ENCODE measurements around the gene HERC6. TPM values are rescaled to one million over a fixed set of nuclear protein-coding genes. Genes with fewer than 3 reads are reported as not detected.
A peak's percentile ranks its signal among the peaks of the same experiment; 100 is the strongest.
"Not testable (repeated sequence)": the region's sequence is repeated elsewhere in the genome, so short reads cannot be mapped to it uniquely, and the experiment has no call there.

Gene HERC6
- total and polyA plus RNA-seq, 3 donors from 2014 or later: 8.8 to 18.8 (median 16.6) TPM

- Histone ChIP-seq H3K4me3 (no peak overlapping the region), H3K9me3 (no peaks in the 10 kb centered on the region), H3K4me1 (no peaks in the 10 kb centered on the region), H3K27me3 (no peaks in the 10 kb centered on the region), H3K36me3 (ENCODE audit: low read depth, missing control alignments) (no peaks in the 10 kb centered on the region), H3K27ac (no peak overlapping the region)
- DNase-seq: no peak
- 94% methylated on average over 5 of the region's 5 CpGs for WGBS, 2 donors
- TF ChIP-seq, protein P1, sequence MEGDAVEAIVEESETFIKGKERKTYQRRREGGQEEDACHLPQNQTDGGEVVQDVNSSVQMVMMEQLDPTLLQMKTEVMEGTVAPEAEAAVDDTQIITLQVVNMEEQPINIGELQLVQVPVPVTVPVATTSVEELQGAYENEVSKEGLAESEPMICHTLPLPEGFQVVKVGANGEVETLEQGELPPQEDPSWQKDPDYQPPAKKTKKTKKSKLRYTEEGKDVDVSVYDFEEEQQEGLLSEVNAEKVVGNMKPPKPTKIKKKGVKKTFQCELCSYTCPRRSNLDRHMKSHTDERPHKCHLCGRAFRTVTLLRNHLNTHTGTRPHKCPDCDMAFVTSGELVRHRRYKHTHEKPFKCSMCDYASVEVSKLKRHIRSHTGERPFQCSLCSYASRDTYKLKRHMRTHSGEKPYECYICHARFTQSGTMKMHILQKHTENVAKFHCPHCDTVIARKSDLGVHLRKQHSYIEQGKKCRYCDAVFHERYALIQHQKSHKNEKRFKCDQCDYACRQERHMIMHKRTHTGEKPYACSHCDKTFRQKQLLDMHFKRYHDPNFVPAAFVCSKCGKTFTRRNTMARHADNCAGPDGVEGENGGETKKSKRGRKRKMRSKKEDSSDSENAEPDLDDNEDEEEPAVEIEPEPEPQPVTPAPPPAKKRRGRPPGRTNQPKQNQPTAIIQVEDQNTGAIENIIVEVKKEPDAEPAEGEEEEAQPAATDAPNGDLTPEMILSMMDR (IDR thresholded peaks at IDR 0.05): no peak
- no peak for TF ChIP-seq POLR2A (IDR thresholded peaks at IDR 0.05)
- intact Hi-C loops (cut with DNase I; ENCODE audit: low total_unique reads): loop anchor here (10.0 kb wide), 1 partner anchor 147 kb away; no protein-coding TSS in a partner anchor
Measured at GRCh38 chr4:88367826-88368225, 10.8 kb upstream of the HERC6 start.

DNA sequence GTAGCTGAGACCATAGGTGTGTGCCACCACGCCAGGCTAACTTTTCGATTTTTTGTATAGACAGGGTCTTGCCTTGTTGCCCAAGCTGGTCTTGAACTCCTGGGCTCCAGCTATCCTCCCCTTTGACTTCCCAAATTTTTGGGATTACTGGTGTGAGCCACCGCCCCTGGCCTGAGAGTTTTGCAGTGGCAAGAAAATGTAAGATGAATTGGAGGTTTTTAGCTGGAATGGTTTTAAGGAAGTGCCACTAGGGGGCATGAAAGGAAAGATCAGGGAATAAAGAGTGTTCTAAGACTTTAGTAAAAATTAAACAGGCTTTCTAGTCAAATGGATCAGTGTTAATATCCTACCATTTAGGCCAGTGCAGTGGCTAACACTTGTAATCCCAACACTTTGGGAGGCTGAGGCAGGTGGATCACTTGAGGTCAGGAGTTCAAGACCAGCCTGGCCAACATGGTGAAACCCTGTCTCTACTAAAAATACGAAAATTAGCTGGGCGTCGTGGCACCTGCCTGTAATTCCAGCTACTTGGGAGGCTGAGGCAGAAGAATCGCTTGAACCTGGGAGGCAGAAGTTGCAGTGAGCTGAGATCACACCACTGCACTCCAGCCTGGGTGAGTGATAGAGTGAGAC, 9.4 kb upstream of the HERC6 start:
- WGBS, 2 donors: 87 to 89% methylated on average over 7 of the region's 7 CpGs
- not testable (repeated sequence) for DNase-seq

GRCh38 chr4:88381123-88381522, 2.5 kb downstream of the HERC6 start:
- H3K27ac ChIP-seq: no peak overlapping the region
- DNase-seq: no peak
- WGBS, 2 donors: 86 to 88% methylated on average over 4 of the region's 4 CpGs
- TF ChIP-seq, protein P1 (IDR thresholded peaks at IDR 0.05): no peak
- no peak for TF ChIP-seq POLR2A (IDR thresholded peaks at IDR 0.05)
- intact Hi-C loops (cut with DNase I; ENCODE audit: low total_unique reads): no loop called here
- H3K27me3 ChIP-seq: no peaks in the 10 kb centered on the region
- H3K4me3 ChIP-seq: no peak overlapping the region
- no peaks in the 10 kb centered on the region for H3K36me3 ChIP-seq (ENCODE audit: low read depth, missing control alignments)
- no peaks in the 10 kb centered on the region for H3K9me3 ChIP-seq
- no peaks in the 10 kb centered on the region for H3K4me1 ChIP-seq

More for the DNA sequence above, 9.4 kb upstream of the HERC6 start:
- H3K4me3 ChIP-seq; H3K27me3 ChIP-seq; H3K9me3 ChIP-seq; H3K4me1 ChIP-seq; H3K36me3 ChIP-seq (ENCODE audit: low read depth, missing control alignments); H3K27ac ChIP-seq: not testable (repeated sequence)
- TF ChIP-seq, protein P1 (IDR thresholded peaks at IDR 0.05): peak; percentile 25 to 50 (median 42)
- intact Hi-C loops (cut with DNase I; ENCODE audit: low total_unique reads): loop anchor here (10.0 kb wide), 1 partner anchor 146 kb away; no protein-coding TSS in a partner anchor

DNA sequence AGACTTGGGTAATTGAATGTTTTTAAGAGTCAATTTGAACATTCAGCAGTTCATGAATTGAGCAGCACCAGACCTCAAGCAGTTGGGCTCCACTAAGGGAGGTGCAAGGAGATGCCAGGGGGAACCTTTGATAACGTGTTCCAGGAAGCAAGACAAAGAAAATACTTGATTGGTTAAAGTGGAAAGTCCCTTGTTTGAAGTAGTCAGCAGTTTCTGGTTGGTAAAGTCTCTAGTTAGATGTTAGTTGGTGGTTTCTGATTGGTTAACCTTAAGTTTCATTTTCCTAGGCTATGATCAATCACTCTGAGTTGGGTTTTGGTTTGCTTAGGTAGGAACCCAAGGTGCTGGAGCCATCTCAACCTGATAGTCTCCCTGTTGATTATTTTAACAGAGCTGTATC, 4.0 kb downstream of the HERC6 start:
- 20 to 35% methylated on average over 1 of the region's 1 CpG for WGBS, 2 donors
- intact Hi-C loops (cut with DNase I; ENCODE audit: low total_unique reads): no loop called here
- no peaks in the 10 kb centered on the region for H3K4me1 ChIP-seq
- TF ChIP-seq, protein P1 (IDR thresholded peaks at IDR 0.05): no peak
- no peak for TF ChIP-seq POLR2A (IDR thresholded peaks at IDR 0.05)
- peak overlapping the region in 1 of 2 donors; percentile 33 for H3K27ac ChIP-seq
- no peak for DNase-seq
- H3K27me3 ChIP-seq: no peaks in the 10 kb centered on the region
- H3K36me3 ChIP-seq (ENCODE audit: low read depth, missing control alignments): no peaks in the 10 kb centered on the region
- H3K4me3 ChIP-seq: no peak overlapping the region
- H3K9me3 ChIP-seq: no peaks in the 10 kb centered on the region

DNA sequence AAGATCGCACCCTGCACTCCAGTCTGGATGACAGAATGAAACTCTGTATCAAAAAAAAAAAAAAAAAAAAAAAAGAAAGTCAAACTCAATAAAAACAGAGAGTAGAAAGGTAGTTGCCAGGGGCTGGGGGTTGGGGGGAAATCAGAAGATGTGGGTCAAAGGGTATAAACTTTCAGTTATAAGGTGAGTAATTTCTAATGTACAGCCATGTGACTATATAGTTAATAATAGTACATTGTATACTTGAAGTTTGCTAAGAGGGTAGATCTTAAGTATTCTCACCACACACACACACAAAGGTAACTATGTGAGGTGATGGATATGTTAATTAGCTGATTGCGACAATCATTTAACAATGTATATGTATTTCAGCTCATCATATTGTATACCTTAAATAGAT, 11.5 kb downstream of the HERC6 start:
- Histone ChIP-seq H3K9me3 (no peaks in the 10 kb centered on the region), H3K4me1 (no peaks in the 10 kb centered on the region), H3K27ac (no peak overlapping the region), H3K27me3 (no peaks in the 10 kb centered on the region), H3K4me3 (no peak overlapping the region), H3K36me3 (ENCODE audit: low read depth, missing control alignments) (no peaks in the 10 kb centered on the region)
- intact Hi-C loops (cut with DNase I; ENCODE audit: low total_unique reads): no loop called here
- DNase-seq: no peak
- 85 to 98% methylated on average over 2 of the region's 2 CpGs for WGBS, 2 donors
- no peak for TF ChIP-seq POLR2A (IDR thresholded peaks at IDR 0.05)
- TF ChIP-seq, protein P1 (IDR thresholded peaks at IDR 0.05): no peak

Measured in testis (tissue), 3 donors.